ENCODE results near the gene DPF3.

The DPF3 gene

DNA sequence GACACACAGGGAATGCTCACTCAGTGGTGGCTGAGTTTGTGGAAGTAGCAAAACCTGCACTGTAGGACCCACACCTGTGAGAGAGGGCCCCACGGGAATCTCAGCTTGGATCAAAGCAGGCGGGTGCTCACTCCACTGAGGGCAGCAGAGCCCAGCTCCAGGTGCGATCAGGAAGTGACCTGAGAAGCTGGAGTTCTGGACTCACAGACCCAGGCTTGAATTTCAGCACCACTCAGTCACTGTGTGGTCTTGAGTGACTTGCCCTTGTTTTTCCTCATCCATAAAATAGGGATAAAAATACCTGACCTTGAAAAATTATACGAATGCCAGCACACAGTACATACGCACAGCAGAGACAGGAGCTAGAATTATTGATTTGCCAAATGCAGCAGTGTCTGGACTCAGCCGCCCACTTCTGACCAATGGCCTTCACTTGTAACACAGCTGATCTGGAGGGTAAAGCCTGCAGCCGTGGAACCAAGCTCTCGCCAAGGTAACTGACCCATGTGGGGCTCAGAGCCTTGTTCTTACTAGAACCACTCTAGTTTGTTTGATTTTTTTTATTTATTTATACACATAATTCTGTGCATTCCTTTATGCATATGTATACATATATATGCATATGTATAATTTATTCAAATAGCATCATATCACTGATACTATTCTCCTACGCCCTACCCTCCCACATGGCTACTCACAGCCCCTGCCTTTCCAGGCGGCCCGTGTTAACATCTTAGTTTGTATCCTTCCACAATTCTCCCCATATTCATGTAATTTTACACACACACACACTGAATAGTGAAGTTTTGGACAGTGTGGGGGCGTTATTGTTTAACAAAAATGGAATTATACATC lies 53.9 kb downstream of the DPF3 start:
- no peak for DNase-seq (ENCODE audit: low read depth in 2 of 2)

- DNase-seq (ENCODE audit: low read depth in 2 of 2), result no peak
These were observed 54.5 kb downstream of the DPF3 start for GRCh38 chr14:72839351-72839750.

- DNase-seq (ENCODE audit: low read depth in 2 of 2), result no peak
These were observed 57.8 kb downstream of the DPF3 start for GRCh38 chr14:72836085-72836484.

GRCh38 chr14:72833174-72833573 lies 60.7 kb downstream of the DPF3 start:
- DNase-seq (ENCODE audit: low read depth in 2 of 2), result no peak

DNA sequence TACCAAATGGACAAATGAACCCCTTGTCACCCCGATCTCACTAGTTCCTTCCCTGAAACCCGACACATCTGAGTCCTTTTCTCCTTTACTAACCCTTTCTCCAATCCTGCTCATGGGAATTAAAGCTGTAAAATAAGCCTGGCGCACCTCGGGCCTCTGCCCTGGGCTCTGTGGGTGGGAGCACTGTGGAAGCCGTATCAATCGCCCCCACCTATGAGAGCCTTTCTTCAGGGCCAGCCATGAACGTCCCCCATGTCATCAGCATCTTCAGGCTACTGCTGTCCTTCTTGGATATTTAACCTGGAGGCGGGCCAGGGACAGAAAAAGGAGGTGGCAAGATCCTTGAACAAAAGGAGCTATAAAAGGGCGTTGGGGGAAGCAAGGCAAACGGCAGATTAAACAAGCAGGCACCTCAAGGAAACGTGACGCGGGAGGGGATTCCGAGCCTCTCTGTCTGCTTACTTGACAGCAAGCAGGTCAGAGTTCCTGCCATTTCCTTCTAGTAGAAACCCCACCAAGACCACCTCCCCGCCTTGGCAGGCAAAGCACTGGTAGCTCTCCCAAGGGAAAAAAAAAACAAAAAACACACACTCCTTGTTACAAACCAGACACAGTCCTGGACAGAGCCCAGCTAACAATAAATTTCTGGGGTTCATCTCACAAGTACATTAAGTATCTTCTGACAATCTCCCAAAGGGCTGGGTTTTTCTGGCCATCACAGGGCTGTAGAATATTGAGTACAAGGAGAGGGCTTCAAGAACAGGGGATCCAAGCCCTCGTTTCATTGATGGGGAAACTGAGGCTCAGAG lies 62.9 kb downstream of the DPF3 start:
- DNase-seq (ENCODE audit: low read depth in 2 of 2), result no peak

GRCh38 chr14:72830356-72830755 lies 63.5 kb downstream of the DPF3 start:
- DNase-seq (ENCODE audit: low read depth in 2 of 2), result no peak

DNA sequence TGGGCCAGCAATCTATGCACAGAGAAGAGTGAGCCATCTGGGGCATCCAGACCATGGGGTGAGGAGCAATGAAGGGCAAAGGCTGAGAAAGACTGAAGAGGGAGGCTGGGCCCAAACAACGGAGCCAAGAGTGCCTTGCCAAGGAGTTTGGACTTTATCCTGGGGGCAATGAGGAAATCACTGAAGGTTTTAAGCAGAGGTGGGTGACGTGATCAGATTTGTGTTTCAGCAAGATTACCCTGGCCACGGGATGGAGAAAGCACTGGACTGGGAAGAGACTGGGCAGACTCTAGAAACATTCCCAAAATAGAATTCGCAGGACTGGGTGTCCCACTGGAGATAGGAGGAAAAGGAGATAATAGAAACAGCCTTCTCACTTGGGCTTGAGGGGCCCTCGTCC lies 65.3 kb downstream of the DPF3 start:
- no peak for DNase-seq (ENCODE audit: low read depth in 2 of 2)

GRCh38 chr14:72826039-72826438 lies 67.9 kb downstream of the DPF3 start:
- DNase-seq (ENCODE audit: low read depth in 2 of 2), result no peak

GRCh38 chr14:72825486-72825885 lies 68.4 kb downstream of the DPF3 start:
- no peak for DNase-seq (ENCODE audit: low read depth in 2 of 2)

GRCh38 chr14:72824051-72824450 lies 69.8 kb downstream of the DPF3 start:
- no peak for DNase-seq (ENCODE audit: low read depth in 2 of 2)

DNA sequence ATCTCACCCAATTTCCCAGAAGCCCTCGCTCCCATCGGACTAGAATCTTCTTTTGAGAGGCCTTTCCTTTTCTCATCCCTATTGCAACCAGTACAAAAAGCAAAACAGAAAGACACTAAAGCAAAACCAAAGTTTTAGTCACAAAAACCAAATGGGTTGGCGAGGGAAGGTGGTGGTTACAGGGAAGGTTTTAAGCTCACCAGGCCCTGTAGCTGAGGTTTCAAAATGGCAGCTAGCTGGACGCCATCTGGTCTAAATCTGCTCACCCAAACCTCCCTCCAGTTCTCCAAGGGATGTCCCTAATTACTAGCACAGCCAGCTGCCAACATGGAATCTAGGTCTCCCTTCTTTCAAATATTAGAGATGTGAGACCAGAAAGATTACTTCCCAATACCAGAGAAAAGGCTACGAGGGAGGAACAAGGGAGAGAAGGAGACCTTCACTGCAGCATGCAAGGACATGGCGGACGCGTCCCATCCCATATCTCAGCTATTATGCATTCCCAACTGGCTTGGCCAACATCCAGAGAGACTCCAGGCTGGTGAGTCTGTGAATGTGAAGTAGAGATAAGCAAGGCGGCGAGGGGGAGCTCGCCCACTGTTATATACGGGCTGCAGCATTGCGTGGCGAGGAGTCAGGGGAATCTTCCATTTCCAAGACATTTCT lies 70.8 kb downstream of the DPF3 start:
- DNase-seq (ENCODE audit: low read depth in 2 of 2), result no peak

GRCh38 chr14:72818998-72819397 lies 74.9 kb downstream of the DPF3 start:
- no peak for DNase-seq (ENCODE audit: low read depth in 2 of 2)

DNA sequence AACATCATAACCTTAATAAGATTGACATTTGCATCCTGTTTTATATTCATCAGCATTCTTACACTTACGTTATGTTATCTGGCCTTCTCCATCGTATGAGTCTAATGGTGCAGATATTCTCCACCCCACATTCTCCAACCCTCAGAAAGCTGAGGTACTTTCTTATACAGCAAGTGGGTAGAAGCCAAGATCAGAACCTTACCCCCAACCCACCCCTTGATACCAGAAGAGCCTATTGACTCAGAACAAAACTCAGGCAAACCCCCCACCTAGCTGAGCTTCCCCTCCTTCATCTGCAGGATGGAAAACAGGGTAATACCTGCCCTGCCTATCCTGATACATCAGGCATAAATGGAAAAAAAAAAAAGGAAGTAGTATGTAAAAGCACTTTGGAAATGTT lies 77.6 kb downstream of the DPF3 start:
- no peak for DNase-seq (ENCODE audit: low read depth in 2 of 2)

GRCh38 chr14:72815430-72815829 lies 78.5 kb downstream of the DPF3 start:
- no peak for DNase-seq (ENCODE audit: low read depth in 2 of 2)

- no peak for DNase-seq (ENCODE audit: low read depth in 2 of 2)
These were observed 81.5 kb downstream of the DPF3 start for GRCh38 chr14:72812292-72812851.

DNA sequence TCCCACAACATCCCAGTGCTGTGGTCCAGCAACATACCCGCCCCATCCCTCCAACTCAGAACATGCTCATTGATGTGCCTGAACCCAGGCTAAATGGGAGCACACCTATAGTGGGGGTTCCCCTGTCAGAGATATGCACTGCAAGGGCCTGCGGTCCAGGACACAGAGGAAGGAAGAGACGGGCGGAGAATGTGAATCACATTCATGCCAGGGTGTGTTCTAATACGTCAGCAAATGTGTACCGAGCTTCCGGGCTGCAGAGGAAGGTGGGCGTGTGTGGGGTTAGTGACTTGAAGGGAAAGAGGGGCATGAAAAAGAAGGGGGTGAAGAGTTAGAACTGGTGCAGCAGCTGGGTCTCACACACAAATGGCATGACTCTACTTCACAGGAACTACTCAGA lies 83.7 kb downstream of the DPF3 start:
- peak; percentile 43 to 56 for DNase-seq (ENCODE audit: low read depth in 2 of 2)

GRCh38 chr14:72809063-72809462 lies 84.8 kb downstream of the DPF3 start:
- no peak for DNase-seq (ENCODE audit: low read depth in 2 of 2)

DNA sequence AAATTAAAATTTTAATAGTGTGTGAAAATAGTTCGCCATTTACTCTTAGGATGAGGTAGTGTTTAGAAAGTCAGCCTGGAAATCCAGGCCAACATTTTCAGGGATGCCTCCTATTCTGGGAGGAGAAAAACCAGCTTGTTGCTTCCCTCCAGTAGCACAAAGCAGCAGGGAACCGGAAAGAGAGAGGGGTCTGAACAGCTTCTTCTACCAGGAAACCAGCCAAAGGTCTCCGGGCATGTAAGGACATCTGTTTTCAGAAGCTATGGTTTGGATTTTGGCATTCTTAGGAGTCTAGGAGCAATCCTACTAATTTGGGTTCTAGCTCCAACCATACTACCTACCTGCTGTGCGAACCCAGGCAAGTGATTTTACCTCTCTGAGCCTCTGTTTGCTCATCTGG lies 85.3 kb downstream of the DPF3 start:
- no peak for DNase-seq (ENCODE audit: low read depth in 2 of 2)

DNA sequence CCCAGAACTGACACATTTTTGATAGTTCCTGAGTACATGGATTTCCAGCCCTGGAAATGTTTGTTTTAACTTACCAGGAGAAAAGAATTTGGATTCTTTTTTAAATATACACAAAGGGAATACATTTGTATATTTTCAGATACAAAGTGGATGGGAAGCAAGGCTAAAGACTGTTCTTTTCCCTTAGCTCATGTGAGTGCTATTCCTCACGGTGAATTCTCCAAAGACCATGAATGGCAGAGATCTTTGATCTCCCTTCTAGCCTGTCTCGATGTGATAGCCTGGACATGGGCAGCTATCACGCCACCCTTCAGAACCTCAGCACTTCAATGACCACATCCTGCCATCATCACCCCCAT lies 91.3 kb downstream of the DPF3 start:
- DNase-seq (ENCODE audit: low read depth in 2 of 2), result no peak

DNA sequence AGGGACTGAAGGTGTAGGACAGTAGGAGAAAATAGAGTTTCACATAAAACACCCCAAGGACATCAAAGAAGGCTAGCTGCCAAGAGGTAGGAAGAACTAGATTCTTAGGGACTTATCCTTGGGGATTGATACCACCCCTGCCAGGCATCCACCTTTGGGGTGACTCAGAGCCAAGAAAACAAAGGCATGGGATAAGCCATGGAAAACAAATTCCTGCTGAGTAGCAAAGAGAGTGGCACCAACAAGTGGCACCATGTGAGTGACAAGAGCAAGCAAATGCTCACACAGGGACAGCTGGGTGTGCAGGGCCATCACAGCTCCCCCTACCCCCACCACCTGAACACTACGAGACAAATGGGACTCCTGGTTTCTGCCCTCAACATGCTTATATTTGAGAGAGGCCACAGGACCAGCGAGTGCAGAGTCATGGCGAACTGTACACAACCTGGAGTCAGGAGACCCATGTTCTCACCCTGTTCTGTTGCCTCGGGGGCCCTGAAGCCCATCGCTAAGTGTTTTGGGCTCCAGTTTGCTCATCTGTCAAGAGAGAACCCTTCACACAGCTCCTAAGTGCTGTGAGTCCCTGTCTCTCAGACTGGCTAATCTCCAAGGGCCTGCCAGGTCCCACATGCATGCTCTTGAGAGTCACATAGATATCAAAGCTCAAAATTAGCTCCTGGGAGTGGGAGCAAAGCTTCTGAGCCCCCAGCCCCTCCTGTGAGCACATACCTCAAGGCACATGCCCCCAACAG lies 91.9 kb downstream of the DPF3 start:
- DNase-seq (ENCODE audit: low read depth in 2 of 2), result no peak

DNA sequence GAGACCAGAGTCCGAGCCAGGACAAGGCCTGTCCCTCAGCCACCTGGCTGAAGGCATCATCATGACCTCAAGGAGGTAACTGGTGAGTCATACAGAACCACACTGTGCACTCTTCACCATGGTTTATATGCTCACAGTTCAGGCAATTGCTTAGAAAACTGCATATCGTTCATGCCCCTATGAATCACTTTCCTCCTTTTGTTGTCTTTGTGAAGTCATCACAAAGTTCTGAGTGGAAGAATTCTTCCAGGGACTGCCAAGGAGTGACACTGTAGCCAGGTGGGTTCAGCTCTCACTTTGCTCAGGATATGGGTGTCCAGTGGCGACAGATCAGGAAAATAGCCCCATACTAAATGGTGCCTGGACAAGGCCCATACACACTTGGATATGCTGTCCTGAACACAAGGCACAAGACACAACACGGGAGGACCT lies 92.5 kb downstream of the DPF3 start:
- DNase-seq (ENCODE audit: low read depth in 2 of 2), result no peak

Data from stimulated activated CD8-positive, alpha-beta memory T cell treated with anti-CD3 and anti-CD28 coated beads, Interleukin-2, amount 100 ng/mL, for 48 hours (primary cell).